ENCODE measurements around the gene EPB41L3.

GRCh38 chr18:5398269-5398668 lies 145.5 kb downstream of the EPB41L3 start:
- TF ChIP-seq TAF1 (IDR thresholded peaks at IDR 0.05; ENCODE audit: borderline replicate concordance, insufficient read depth, low read length) (no peak), POLR2AphosphoS5 (IDR thresholded peaks at IDR 0.05; ENCODE audit: low read depth, low read length) (no peak), SIN3A (IDR thresholded peaks at IDR 0.05; ENCODE audit: borderline replicate concordance, insufficient read depth, low read length) (no peak)
- TF ChIP-seq, protein P1, sequence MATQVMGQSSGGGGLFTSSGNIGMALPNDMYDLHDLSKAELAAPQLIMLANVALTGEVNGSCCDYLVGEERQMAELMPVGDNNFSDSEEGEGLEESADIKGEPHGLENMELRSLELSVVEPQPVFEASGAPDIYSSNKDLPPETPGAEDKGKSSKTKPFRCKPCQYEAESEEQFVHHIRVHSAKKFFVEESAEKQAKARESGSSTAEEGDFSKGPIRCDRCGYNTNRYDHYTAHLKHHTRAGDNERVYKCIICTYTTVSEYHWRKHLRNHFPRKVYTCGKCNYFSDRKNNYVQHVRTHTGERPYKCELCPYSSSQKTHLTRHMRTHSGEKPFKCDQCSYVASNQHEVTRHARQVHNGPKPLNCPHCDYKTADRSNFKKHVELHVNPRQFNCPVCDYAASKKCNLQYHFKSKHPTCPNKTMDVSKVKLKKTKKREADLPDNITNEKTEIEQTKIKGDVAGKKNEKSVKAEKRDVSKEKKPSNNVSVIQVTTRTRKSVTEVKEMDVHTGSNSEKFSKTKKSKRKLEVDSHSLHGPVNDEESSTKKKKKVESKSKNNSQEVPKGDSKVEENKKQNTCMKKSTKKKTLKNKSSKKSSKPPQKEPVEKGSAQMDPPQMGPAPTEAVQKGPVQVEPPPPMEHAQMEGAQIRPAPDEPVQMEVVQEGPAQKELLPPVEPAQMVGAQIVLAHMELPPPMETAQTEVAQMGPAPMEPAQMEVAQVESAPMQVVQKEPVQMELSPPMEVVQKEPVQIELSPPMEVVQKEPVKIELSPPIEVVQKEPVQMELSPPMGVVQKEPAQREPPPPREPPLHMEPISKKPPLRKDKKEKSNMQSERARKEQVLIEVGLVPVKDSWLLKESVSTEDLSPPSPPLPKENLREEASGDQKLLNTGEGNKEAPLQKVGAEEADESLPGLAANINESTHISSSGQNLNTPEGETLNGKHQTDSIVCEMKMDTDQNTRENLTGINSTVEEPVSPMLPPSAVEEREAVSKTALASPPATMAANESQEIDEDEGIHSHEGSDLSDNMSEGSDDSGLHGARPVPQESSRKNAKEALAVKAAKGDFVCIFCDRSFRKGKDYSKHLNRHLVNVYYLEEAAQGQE (IDR thresholded peaks at IDR 0.05; ENCODE audit: insufficient read depth in 1 of 2, low read depth in 2 of 2, low read length in 2 of 2): no peak

Measured in PFSK-1 (cell line).